Stimulated activated CD8-positive, alpha-beta memory T cell treated with anti-CD3 and anti-CD28 coated beads, Interleukin-12 subunit alpha, Interleukin-12 subunit beta, amount 100 ng/mL, for 1 hour (primary cell): ENCODE data around the gene SLC7A6.

Source experiments
- DNase-seq: peaks from one replicate; pipeline ENCODE4 v3.0.0-alpha.2; 2020; ENCODE audit warnings: low read depth

Gene SLC7A6

GRCh38 chr16:68257251-68257905, 6.9 kb upstream of the SLC7A6 start:
- no peak for DNase-seq

GRCh38 chr16:68257906-68258800, 6.2 kb upstream of the SLC7A6 start:
- DNase-seq = no peak

- no peak for DNase-seq
Observed at GRCh38 chr16:68259007-68259825, 5.1 kb upstream of the SLC7A6 start.

GRCh38 chr16:68263559-68264127, 683 bp upstream of the SLC7A6 start:
- DNase-seq = no peak

- DNase-seq = no peak
Observed at GRCh38 chr16:68265078-68265920, 973 bp downstream of the SLC7A6 start.

- DNase-seq = no peak
Observed at GRCh38 chr16:68267612-68268405, 3.5 kb downstream of the SLC7A6 start.

GRCh38 chr16:68269793-68270192, 5.5 kb downstream of the SLC7A6 start:
- no peak for DNase-seq

- no peak for DNase-seq
Observed at GRCh38 chr16:68270353-68270752, 6.0 kb downstream of the SLC7A6 start.

- DNase-seq = no peak
Observed at GRCh38 chr16:68272507-68273209, 8.3 kb downstream of the SLC7A6 start.

GRCh38 chr16:68273459-68273858, 9.1 kb downstream of the SLC7A6 start:
- DNase-seq = no peak

- no peak for DNase-seq
Observed at GRCh38 chr16:68273896-68274295, 9.6 kb downstream of the SLC7A6 start.

- no peak for DNase-seq
Observed at GRCh38 chr16:68274441-68274840, 10.1 kb downstream of the SLC7A6 start.

GRCh38 chr16:68275611-68276191, 11.4 kb downstream of the SLC7A6 start:
- no peak for DNase-seq

- no peak for DNase-seq
Observed at GRCh38 chr16:68276223-68276622, 11.9 kb downstream of the SLC7A6 start.

GRCh38 chr16:68279726-68280558, 15.6 kb downstream of the SLC7A6 start:
- DNase-seq = no peak

GRCh38 chr16:68281368-68282063, 17.2 kb downstream of the SLC7A6 start:
- DNase-seq = no peak

GRCh38 chr16:68282064-68282452, 17.7 kb downstream of the SLC7A6 start:
- DNase-seq = no peak

GRCh38 chr16:68283346-68283745, 19.0 kb downstream of the SLC7A6 start:
- DNase-seq = no peak
